GM21576 (cell line): Measurements from ENCODE around the gene FA2H.
A peak's percentile ranks its signal among the peaks of the same experiment; 100 is the strongest.
"Not testable (repeated sequence)": the region's sequence is repeated elsewhere in the genome, so short reads cannot be mapped to it uniquely, and the experiment has no call there.

Experiments
- ATAC-seq: cut with Tn5 transposase; IDR thresholded peaks from one replicate; pipeline ENCODE4 v1.9.1; 2021; ENCODE audit warnings: mild to moderate bottlenecking, moderate library complexity; ENCODE audit not compliant: unreplicated experiment

Gene FA2H, protein sequence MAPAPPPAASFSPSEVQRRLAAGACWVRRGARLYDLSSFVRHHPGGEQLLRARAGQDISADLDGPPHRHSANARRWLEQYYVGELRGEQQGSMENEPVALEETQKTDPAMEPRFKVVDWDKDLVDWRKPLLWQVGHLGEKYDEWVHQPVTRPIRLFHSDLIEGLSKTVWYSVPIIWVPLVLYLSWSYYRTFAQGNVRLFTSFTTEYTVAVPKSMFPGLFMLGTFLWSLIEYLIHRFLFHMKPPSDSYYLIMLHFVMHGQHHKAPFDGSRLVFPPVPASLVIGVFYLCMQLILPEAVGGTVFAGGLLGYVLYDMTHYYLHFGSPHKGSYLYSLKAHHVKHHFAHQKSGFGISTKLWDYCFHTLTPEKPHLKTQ

DNA sequence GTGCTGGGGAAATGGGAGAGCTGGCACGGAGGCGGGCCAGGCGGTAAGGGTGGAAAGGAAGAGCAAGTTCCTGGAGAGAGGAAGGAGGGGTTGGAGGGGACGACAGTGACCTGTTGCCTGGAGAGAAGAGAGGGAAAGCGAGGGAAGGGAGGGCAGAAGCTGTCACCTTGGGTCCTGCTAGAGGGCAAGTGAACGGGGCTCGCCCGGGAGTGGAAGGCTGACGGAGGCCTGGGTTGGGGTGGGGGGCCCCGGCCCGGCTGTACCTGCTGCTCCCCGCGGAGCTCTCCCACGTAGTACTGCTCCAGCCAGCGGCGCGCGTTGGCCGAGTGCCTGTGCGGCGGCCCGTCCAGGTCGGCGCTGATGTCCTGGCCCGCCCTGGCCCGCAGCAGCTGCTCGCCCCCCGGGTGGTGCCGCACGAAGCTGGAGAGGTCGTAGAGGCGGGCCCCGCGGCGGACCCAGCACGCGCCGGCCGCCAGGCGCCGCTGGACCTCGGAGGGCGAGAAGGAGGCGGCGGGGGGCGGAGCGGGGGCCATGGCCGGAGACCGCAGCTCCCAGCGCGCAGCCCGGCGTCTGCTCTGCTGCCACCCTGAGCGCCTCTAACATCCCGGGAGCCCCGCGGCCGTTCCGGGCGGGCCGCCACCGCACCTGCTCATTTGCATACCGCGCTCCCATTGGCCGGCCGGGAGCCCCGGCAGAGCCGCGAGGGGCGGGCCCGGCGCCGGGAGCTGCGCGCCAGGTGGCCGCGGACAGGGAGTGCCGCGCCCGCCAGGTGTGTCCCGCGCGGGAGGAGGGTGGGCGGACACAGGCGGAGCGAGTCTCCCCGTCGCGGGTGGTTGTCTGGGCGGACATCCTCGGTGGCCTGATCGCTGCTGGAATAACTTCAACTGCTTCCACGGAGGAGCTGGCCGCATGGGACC is at the start of gene FA2H:
FA2H (minus strand) TSS at position 598 of the 917 bp plus-strand sequence; CDS start at position 533, 65 bp downstream.
- ATAC-seq: peak; percentile 82

DNA sequence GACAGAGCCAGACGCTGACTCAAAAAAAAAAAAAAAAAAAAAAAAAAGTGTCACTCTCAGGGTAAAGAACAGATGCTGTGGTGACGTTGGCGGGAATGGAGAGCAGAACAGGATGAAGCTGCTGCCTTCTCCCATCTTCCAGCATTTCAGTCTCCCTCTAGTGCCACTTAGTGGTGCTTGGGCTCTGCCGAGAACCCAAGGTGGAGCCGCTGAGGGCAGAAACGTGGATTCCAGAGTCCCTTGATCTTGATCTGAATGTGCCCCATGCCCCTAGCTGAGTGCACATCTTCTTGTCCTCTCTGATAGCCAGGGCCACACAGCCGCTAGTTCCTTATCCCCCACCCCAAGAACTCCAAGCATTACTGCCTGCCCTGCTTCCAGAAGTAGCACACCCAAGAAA is 43.2 kb upstream of the FA2H start:
- ATAC-seq: no peak

DNA sequence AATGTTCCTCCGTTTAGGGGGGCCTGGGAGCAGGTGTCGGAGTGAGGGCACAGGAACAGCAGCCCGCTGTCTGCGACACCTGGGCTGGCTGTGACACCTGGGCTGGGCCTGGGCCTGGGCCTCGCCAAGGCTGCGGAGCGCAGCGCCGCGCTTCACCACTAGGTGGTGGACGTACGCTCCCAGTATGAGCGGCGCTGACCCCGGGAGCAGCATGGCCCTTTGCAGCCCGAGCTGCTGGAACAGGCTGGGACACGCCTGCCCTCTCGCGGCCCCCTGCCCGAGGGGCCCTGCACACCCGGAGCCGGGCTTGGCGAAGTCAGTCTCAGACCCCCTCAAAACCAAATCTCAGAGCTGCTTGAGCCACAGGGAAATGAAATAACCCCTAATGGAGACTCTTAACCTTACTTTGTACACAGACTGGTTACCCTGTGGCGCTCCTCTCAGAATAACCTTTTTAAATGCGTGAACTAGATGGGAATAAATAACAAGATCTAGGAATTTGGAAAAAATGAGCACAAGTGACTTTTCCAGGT is 38.6 kb upstream of the FA2H start:
- ATAC-seq: peak; percentile 98

DNA sequence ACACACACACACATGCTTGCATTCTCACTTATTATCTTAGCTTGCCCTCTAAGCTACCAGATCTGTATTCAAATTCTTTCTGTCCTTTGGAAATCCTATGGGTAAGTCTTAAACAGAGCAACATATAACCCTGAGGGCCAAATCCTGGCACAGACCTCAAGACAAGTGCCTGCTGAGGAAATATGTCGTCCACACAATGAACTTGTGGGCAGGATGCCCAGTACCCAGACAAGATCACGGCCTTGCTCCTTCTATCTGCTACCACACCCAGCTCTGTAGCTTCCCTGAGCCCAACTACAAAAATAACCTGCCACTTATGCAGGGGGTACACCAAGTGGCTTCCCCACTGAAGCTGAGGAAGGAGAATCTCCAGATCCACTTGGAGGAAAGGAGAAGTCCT is 37.3 kb upstream of the FA2H start:
- no peak for ATAC-seq

DNA sequence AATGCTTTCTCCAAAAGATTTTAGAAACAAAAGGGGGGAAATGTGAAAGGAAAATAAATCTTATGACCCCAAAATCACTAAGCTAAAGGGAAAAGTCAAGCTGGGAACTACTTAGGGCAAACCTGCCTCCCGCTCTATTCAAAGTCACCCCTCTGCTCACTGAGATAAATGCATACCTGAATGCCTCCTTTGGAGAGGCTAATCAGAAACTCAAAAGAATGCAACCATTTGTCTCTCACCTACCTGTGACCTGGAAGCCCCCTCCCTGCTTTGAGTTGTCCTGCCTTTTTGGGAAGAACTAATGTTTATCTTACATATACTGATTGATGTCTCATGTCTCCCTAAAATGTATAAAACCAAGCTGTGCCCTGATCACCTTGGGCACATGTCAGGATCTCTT is 36.6 kb upstream of the FA2H start:
- ATAC-seq: not testable (repeated sequence)

DNA sequence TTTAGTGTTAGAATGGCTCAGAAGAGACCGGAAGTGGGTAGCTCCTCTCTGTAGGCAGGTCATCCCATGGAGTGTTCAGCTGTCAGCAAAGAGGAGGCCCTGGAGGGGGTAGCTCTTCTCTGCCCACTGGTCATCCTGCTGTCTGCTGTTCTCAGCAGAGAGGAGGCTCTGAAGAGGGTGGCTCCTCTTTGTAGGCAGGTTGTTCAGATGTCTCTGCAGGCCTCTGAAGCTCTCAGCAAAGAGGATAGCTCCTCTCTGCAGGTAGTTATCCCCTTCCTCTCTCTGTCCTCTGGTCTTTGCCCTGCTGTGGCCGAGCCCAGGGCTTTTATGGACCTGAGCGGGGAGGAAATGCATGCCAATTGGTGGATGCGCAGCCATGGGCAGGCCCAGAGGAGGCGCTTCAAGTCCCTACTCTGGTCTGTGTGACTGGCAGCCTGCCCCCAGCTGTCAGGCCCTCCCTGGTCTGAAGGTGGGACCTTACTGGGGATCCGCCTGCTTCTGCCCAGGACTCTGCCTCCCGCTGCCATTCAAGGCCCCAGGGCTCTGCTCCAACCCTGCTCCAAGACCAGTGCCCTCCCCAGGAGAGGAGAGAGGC is 32.5 kb upstream of the FA2H start:
- no peak for ATAC-seq

DNA sequence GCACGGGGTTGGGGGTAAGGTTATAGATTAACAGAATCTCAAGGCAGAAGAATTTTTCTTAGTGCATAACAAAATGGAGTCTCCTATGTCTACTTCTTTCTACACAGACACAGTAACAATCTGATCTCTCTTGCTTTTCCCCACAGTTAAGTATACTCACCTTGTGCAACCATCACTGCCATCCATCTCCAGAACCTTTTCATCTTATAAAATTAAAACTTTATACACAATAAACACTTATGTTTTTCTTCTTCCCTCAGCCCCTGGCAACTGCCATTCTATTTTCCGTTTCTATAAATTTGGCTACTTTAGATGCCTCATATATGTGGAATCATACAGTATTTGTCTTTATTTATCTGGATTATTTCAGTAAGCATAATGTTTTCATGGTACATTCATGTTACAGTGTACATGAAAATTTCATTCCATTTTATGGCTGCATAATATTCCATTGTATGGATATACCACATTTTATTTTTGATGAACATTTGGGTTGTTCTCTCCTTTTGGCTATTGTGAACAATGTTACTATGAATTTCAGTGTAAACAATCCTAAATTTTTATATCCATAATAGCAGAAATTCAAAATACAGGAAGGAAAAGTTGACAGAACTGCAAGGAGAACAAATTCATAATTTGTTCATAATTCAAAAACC is 25.7 kb upstream of the FA2H start:
- ATAC-seq: no peak

DNA sequence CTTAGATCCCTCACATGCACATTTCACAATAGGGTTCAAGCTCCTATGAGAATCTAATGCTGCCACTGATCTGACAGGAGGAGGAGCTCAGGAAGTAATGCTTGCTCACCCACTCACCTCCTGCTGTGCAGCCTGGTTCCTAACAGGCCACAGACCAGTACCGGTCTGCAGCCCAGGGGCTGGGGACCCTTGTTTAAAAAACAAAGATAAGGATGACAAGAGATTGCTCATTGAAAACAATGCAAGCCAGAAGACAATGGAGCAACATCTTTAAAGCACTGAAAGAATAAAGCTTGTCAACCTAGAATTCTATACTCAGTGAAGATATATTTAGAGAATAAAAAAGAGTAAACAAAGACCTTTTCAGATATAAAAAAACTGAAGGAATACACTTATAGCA is 22.8 kb upstream of the FA2H start:
- no peak for ATAC-seq

DNA sequence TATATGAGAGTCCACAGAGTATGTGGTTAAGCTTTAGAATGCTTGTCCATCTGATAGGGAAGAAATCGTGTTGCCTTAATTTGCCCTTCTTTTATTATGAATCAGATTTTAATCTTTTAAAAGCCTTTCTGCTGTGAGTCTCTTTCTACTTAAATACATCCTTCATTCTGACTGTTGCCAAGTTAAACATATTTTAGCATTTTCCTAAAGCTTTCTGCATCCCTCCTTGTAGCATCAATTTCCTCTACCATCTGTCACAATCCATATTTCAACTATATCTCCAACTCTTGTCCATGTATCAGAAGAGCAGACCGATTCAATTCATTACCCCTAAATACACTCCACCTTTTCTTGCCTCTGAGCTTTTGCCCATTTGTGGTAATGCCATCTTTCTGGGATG is 20.5 kb upstream of the FA2H start:
- no peak for ATAC-seq

DNA sequence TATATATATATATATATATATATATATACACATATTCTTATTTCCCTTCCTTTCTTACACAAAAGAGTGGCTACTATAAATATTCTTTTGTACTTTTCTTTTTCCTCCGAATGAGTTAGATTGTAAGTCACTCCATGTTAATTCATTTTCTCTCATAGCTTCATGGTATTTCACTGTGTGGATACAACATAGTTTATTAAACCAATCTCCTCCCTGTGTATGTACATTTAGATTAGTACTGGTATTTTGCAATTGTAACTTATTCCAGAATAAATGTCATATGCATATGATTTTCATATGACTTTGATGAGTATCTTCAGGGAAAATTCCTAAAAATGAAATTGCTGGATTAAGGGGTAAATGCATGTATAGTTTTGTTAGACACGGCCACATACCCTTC is 20.0 kb upstream of the FA2H start:
- no peak for ATAC-seq

DNA sequence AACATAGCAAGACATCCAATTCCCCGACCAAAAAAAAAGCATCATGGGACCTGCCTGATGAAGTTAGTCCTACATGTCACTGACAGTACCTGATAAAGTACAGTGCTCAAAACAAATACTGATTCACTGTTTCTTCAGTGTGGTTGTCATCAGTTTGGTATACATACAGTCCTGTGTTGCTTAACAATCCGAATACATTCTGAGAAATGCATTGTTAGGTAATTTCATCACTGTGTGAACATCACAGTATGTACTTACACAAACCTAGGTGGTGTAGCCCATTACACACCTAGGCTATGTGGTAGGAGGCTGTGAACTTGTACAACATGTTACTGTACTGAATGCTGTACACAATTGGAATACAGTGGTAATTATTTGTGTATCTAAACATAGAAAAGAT is 19.0 kb upstream of the FA2H start:
- no peak for ATAC-seq

DNA sequence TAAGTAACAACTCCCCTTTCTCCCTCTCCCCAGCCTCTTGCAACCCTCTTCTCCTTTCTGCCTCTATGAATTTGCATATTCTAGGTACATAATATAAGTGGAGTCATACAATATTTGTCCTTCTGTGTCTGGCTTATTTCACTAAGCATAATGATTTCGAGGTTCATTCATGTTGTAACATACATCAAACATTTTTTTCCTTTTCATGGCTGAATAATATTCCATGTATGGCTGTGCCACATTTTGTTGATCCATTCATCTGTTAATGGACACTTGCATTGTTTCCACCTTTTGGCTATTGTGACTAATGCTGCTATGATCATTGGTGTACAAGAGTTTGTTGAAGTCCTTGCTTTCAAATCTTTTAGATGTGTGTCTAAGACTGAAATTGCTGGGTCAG is 17.6 kb upstream of the FA2H start:
- ATAC-seq: no peak

DNA sequence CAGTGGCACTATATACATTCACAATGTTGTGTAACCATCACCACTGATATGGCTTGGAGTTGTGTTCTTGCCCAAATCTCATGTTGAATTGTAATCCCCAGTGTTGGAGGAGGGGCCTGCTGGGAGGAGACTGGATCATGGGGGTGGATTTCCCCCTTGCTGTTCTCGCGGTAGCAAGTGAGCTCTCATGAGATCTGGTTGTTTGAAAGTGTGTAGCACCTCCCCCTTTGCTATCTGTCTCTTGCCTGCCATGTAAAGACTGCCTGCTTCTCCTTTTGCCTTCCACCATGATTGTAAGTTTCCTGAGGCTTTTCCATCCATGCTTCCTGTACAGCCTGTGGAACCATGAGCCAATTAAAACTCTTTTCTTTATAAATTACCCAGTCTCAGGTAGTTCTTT is 17.1 kb upstream of the FA2H start:
- not testable (repeated sequence) for ATAC-seq

DNA sequence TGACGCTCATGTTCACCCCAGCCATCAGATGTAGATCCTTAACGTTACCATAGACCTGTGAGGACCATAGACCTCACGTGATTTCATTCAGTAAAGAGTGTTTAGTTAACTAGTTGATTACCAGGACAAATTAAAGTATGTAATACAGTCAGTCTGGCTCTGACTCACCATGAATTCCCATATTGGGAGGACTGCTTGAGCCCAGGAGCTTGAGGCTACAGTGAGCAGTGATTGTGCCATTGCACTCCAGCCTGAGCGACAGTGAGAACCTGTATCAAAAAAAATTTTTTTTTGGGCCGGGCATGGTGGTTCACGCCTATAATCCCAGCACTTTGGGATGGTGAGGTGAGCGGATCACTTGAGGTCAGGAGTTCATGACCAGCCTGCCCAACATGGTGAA is 13.5 kb upstream of the FA2H start:
- ATAC-seq: no peak

DNA sequence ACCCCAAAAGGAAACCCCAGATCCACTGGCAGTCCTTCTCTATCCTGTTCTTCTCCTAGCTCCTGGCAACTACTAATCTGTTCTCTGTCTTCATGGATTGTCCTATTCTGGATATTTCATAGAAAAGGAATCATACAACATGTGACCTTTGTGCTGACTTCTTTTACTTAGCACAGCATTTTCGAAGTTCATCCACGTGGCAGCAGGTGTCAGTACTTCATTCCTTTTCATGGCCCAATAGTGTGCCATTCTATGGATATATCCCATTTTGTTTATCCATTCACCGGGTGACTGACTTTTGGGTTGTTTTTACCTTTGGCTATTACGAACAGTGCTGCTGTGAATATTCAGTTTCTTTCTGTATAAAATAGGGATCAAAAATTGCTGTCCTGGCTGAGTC is 10.4 kb upstream of the FA2H start:
- ATAC-seq: no peak

DNA sequence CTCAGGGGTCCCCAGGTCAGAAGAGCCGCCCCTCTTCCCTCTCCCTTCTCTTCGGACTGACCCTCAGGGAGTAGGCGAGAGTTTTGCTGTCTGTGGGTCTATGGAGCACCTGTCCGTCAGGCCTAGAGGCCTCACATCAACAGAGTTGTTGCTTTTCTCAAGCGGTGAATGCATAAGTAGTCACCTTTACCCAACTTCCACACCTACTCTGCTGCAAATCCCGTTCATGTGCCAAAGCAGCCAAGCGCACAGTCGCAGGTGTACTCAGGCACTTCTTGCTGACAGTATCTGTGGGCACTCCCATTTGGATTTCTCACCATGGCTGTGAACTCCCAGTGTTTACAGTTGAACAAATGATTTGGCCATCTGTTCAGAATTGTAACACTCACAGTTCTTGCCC is 4.0 kb upstream of the FA2H start:
- no peak for ATAC-seq

DNA sequence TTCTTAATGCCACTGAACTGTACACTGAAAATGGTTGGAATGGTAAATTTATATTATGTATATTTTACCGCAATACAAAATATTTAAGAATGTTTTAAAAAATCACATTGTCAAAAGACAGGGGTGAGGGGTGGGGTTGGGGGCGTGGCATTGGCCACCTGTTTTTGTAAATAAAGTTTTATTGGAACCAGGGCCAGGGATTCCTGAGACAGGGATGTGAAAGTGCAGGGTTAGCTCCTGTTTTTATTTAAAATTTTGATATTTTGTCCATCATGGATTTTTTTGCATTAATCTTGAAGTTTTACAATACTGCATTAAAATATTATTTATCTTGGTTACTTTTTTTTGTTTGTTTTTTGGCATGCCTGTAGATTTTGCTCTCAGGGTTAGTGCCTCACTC is 2.3 kb upstream of the FA2H start:
- ATAC-seq: no peak

DNA sequence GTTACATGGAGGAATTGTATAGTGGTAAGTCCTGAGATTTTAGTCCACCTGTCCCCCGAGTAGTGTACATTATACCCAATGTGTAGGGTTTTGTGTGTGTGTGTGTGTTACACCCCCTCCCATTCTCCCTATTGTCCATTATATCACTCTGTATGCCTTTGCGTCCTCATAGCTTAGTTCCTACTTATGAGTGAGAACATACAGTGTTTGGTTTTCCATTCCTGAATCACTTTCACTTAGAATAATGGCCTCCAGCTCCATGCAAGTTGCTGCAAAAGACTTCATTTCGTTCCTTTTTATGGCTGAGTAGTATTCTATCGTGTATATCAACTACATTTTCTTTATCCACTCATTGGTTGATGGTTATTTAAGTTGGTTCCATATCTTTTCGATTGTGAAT is 635 bp upstream of the FA2H start:
- ATAC-seq: no peak

DNA sequence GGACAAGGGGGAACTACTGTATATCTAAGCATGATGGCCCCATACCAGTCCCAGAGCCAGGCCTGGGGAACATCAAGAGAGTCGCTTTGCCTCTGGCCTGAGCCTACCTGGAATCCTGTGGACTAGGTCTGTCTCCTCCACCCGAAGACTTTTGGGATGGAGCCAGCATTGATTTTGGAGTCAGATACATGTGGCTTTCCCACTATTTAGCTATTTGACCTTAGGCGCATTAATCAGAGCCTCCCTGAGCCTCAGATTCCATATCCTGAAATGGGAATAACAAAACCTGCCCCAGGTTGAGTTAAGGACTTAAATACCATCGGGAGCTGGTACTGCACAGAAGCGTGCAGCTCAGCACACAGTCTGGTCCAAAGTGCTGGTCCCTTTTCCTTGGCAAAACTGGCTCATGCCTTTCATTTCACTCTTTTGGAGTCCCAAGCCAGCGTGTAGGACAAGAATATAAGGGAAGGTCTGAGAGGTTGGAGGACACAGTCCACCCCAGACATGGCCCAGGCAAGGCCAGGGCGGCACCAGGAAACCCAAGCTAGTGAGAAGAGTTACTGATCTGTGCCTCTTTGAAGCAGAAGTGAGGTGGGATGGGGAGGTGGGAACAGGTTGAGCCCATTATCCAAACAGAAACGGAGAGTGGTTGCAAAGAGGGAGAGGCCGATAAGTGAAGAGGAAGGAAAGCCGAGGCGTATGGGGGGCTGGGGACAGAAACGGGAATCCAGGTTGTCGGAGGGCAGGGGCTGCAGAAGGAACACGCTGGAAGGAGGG is 986 bp downstream of the FA2H start:
- no peak for ATAC-seq

DNA sequence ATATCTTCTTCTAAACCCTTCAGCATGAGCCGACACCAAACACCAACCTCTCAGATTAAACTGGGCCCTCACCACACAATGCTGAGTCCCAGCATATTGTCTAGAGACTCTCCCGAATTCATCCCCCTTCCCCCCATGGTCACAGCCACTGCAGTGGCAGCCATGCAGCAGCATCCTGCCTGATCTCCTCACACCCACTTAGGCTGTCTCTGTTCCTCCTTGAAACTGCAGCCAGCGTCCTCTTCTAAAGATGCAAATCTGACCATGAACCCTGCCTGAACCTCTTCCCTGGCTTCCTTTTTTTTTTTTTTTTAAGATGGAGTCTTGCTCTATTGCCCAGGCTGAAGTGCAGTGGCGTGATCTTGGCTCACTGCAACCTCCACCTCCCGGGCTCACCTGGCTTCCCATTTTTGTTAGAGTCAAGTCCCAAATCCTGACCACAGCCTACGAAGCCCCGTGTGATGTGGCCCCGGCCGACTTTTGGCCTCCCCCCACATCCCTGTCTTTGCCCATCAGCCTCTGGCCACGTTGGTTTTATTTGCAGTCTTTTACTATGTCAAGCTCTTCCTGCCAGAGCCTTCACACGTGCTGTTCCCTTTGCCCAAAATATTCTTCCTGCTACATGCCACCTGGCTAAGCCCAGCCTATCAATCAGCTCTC is 2.8 kb downstream of the FA2H start:
- peak; percentile 66 for ATAC-seq
